ENCODE results near the gene NIPA2.
"Not testable (repeated sequence)": the region's sequence is repeated elsewhere in the genome, so short reads cannot be mapped to it uniquely, and the experiment has no call there.

The NIPA2 gene

DNA sequence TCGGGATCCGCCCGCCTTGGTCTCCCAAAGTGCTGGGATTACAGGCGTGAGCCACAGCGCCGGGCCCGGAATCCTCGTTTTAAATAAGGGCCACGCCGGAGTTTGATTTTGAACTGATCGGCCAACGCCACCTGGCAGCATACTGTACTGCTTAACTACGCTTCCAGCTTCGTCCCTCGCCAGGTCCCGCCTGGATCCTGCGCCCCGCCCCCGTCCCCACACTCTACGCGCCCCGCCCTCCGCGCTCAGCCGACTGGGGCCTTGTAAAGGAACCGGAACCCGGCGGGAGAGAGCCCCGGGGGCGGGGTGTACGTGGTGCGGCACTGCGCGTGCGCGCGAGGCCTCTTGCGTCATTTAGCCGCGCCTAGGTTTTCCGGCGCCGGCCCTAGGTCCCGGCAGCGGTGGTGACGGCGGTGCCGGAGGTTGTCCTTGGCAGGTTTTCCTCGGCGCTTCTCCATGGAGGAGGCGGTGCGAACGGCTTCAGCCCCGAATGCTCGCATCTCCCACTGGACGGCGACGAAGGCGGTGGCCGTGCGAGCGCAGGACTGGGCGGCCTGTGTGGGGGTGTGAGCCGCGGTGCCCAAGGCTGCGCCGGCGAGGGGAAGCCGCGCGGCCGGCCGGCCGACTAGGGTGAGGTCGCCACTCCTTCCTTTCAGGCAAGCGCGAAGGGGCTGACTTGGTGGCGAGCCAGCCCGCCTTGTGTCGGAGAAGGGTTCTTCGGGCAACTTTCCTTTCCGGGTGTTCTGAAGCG lies at the start of gene NIPA2:
TSS of gene NIPA2 (plus strand) at position 375 of the 751 bp plus-strand sequence. CDS start 13,066 bp downstream, outside the sequence.
- H3K9me3 ChIP-seq (ENCODE audit: low read length): no peaks in the 10 kb centered on the region
- no peaks in the 10 kb centered on the region for H3K27me3 ChIP-seq (ENCODE audit: control insufficient read depth in 1 of 2, insufficient read depth in 2 of 2, low read length in 2 of 2)
- peaks cover 13% of the 10 kb centered on the region for H3K4me1 ChIP-seq (ENCODE audit: insufficient read depth, low read length)
- H3K4me3 ChIP-seq (ENCODE audit: low read depth in 1 of 2, low read length in 2 of 2): peak within 1 kb of the TSS; percentile 64 to 89
- H3K36me3 ChIP-seq (ENCODE audit: insufficient read depth, low read length): no peaks in the 10 kb centered on the region
- H3K9ac ChIP-seq (ENCODE audit: low read length): peak within 1 kb of the TSS; percentile 62
- H3K27ac ChIP-seq (ENCODE audit: low read depth, low read length): peak within 1 kb of the TSS; percentile 64

GRCh38 chr15:22794063-22794462 lies 44.4 kb upstream of the NIPA2 start:
- Histone ChIP-seq H3K36me3 (ENCODE audit: insufficient read depth, low read length) (no peaks in the 10 kb centered on the region), H3K4me1 (ENCODE audit: insufficient read depth, low read length) (no peaks in the 10 kb centered on the region), H3K9ac (ENCODE audit: low read length) (no peak overlapping the region), H3K9me3 (ENCODE audit: low read length) (no peaks in the 10 kb centered on the region), H3K27ac (ENCODE audit: low read depth, low read length) (no peak overlapping the region), H3K4me3 (ENCODE audit: low read depth in 1 of 2, low read length in 2 of 2) (no peak overlapping the region), H3K27me3 (ENCODE audit: control insufficient read depth in 1 of 2, insufficient read depth in 2 of 2, low read length in 2 of 2) (no peaks in the 10 kb centered on the region)

DNA sequence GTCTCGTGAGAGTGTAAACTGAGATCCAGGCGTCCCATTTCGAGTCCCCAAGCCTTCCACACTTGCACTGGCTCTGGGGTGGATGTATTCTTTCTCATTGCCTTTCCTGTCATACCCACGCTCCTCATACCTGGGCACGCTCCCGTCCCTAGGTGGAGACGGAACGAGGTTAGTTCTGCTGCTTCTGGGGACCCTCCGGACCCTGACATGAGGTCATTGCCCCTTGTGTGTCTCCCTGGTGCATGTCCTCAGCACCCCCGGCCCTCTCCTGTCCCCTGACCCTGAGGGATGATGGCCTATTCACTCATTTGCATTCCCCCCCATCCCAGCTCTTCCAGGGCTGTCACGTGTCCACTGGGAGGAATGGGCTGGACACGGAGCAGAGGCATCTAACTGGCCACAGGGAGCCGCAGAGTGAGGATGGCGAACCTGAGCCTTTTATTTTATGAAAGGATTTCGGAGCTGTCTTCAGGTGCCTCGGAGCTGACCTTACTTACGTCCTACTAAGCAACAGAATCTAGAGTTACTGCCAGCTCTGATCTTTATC lies 43.8 kb upstream of the NIPA2 start:
- no peaks in the 10 kb centered on the region for H3K4me1 ChIP-seq (ENCODE audit: insufficient read depth, low read length)
- no peak overlapping the region for H3K27ac ChIP-seq (ENCODE audit: low read depth, low read length)
- H3K9ac ChIP-seq (ENCODE audit: low read length): no peak overlapping the region
- H3K9me3 ChIP-seq (ENCODE audit: low read length): no peaks in the 10 kb centered on the region
- H3K36me3 ChIP-seq (ENCODE audit: insufficient read depth, low read length): no peaks in the 10 kb centered on the region
- no peaks in the 10 kb centered on the region for H3K27me3 ChIP-seq (ENCODE audit: control insufficient read depth in 1 of 2, insufficient read depth in 2 of 2, low read length in 2 of 2)
- H3K4me3 ChIP-seq (ENCODE audit: low read depth in 1 of 2, low read length in 2 of 2): no peak overlapping the region

- no peaks in the 10 kb centered on the region for H3K27me3 ChIP-seq (ENCODE audit: control insufficient read depth in 1 of 2, insufficient read depth in 2 of 2, low read length in 2 of 2)
- H3K4me3 ChIP-seq (ENCODE audit: low read depth in 1 of 2, low read length in 2 of 2): no peak overlapping the region
- H3K9ac ChIP-seq (ENCODE audit: low read length): no peak overlapping the region
- no peaks in the 10 kb centered on the region for H3K9me3 ChIP-seq (ENCODE audit: low read length)
- no peaks in the 10 kb centered on the region for H3K36me3 ChIP-seq (ENCODE audit: insufficient read depth, low read length)
- no peaks in the 10 kb centered on the region for H3K4me1 ChIP-seq (ENCODE audit: insufficient read depth, low read length)
- H3K27ac ChIP-seq (ENCODE audit: low read depth, low read length): no peak overlapping the region
Observed at GRCh38 chr15:22795206-22796063, 43.0 kb upstream of the NIPA2 start.

DNA sequence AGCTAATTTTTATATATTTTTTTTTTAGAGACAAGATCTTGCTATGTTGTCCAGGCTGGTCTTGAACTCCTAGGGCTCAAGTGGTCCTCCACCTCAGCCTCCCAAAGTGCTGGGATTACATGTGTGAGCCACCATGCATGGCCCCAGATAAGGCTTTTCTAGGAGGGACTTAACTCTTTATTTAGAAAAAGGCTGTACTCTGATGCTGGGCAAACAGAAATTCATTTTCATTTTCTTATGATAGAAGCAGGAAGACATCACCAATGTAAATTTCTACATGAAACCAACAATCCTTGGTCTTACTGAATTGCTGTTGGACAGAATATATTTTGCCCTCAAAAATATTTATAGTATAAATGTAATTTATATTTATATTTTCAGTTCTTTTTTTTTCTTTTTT lies 42.4 kb upstream of the NIPA2 start:
- Histone ChIP-seq H3K9ac (ENCODE audit: low read length) (no peak overlapping the region), H3K4me3 (ENCODE audit: low read depth in 1 of 2, low read length in 2 of 2) (no peak overlapping the region), H3K27me3 (ENCODE audit: control insufficient read depth in 1 of 2, insufficient read depth in 2 of 2, low read length in 2 of 2) (no peaks in the 10 kb centered on the region), H3K4me1 (ENCODE audit: insufficient read depth, low read length) (no peaks in the 10 kb centered on the region), H3K9me3 (ENCODE audit: low read length) (no peaks in the 10 kb centered on the region), H3K27ac (ENCODE audit: low read depth, low read length) (no peak overlapping the region), H3K36me3 (ENCODE audit: insufficient read depth, low read length) (no peaks in the 10 kb centered on the region)

DNA sequence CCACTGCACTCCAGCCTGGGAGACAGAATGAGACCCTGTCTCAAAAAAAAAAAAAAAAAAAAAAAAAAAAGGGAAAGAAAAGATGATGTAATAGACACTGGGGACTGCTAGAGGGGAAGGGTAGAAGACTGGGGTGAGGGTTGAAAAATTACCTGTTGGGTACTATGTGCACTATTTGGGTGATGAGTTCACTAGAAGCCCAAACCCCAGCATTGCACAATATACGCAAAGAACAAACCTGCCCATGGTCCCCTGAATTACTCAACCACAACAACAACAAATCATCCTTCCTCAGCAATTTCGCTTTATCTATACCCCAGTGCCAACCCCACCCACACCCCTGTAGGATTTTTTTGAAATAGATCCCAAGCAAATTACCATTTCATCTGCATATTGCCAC lies 38.6 kb upstream of the NIPA2 start:
- Histone ChIP-seq H3K9me3 (ENCODE audit: low read length) (no peaks in the 10 kb centered on the region), H3K27me3 (ENCODE audit: control insufficient read depth in 1 of 2, insufficient read depth in 2 of 2, low read length in 2 of 2) (no peaks in the 10 kb centered on the region), H3K4me1 (ENCODE audit: insufficient read depth, low read length) (no peaks in the 10 kb centered on the region), H3K9ac (ENCODE audit: low read length) (no peak overlapping the region), H3K36me3 (ENCODE audit: insufficient read depth, low read length) (no peaks in the 10 kb centered on the region), H3K4me3 (ENCODE audit: low read depth in 1 of 2, low read length in 2 of 2) (no peak overlapping the region), H3K27ac (ENCODE audit: low read depth, low read length) (no peak overlapping the region)

- H3K9me3 ChIP-seq (ENCODE audit: low read length); H3K27ac ChIP-seq (ENCODE audit: low read depth, low read length); H3K9ac ChIP-seq (ENCODE audit: low read length); H3K27me3 ChIP-seq (ENCODE audit: control insufficient read depth in 1 of 2, insufficient read depth in 2 of 2, low read length in 2 of 2); H3K4me3 ChIP-seq (ENCODE audit: low read depth in 1 of 2, low read length in 2 of 2); H3K36me3 ChIP-seq (ENCODE audit: insufficient read depth, low read length); H3K4me1 ChIP-seq (ENCODE audit: insufficient read depth, low read length): not testable (repeated sequence)
Observed at GRCh38 chr15:22803006-22803405, 35.5 kb upstream of the NIPA2 start.

DNA sequence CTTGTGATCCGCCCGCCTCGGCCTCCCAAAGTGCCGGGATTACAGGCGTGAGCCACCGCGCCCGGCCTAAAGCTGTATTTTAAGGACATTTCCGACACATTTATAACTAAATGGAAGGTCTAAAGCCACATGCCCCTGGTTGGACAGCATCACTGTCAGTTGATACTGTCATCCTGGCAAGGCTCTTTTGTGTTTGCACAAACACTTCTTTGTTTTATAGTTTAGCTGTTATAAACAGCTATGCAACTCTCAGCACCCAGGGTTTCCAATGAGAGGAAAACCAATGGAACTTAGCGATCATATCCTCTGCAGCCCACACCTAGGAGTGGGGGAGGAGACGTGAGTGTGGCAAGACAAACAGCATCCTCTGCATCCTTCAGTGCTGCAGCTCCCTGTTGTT lies 32.3 kb upstream of the NIPA2 start:
- no peak overlapping the region for H3K4me3 ChIP-seq (ENCODE audit: low read depth in 1 of 2, low read length in 2 of 2)

DNA sequence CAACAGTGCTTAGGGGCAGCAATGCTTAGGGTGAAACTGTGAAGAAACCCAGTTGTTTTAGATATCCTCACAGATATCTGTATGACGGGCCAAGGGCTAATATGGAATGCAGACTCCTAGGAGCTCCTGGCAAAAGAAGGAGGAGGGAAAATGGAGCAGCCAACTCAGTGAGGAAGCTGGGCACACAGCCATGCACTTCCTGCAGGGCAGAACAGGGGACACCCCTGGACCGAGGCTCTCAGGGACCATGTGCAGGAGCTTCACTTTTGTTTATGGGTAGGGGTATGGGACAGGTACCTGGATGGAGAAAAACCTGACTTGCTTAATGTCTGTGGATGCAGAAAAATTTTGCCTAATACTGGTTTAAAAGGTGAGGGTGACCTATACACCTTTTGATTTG lies 31.8 kb upstream of the NIPA2 start:
- H3K27ac ChIP-seq (ENCODE audit: low read depth, low read length): no peak overlapping the region
- no peaks in the 10 kb centered on the region for H3K4me1 ChIP-seq (ENCODE audit: insufficient read depth, low read length)
- no peak overlapping the region for H3K9ac ChIP-seq (ENCODE audit: low read length)

More for the DNA sequence above, 32.3 kb upstream of the NIPA2 start:
- Histone ChIP-seq H3K9me3 (ENCODE audit: low read length) (no peaks in the 10 kb centered on the region), H3K27me3 (ENCODE audit: control insufficient read depth in 1 of 2, insufficient read depth in 2 of 2, low read length in 2 of 2) (no peaks in the 10 kb centered on the region), H3K27ac (ENCODE audit: low read depth, low read length) (no peak overlapping the region), H3K4me1 (ENCODE audit: insufficient read depth, low read length) (no peaks in the 10 kb centered on the region), H3K36me3 (ENCODE audit: insufficient read depth, low read length) (no peaks in the 10 kb centered on the region), H3K9ac (ENCODE audit: low read length) (no peak overlapping the region)

GRCh38 chr15:22807831-22808230 lies 30.6 kb upstream of the NIPA2 start:
- not testable (repeated sequence) for H3K36me3 ChIP-seq (ENCODE audit: insufficient read depth, low read length); H3K27ac ChIP-seq (ENCODE audit: low read depth, low read length)

More for the DNA sequence above, 31.8 kb upstream of the NIPA2 start:
- Histone ChIP-seq H3K9me3 (ENCODE audit: low read length) (no peaks in the 10 kb centered on the region), H3K27me3 (ENCODE audit: control insufficient read depth in 1 of 2, insufficient read depth in 2 of 2, low read length in 2 of 2) (no peaks in the 10 kb centered on the region), H3K36me3 (ENCODE audit: insufficient read depth, low read length) (no peaks in the 10 kb centered on the region), H3K4me3 (ENCODE audit: low read depth in 1 of 2, low read length in 2 of 2) (no peak overlapping the region)

GRCh38 chr15:22808240-22808639 lies 30.2 kb upstream of the NIPA2 start:
- Histone ChIP-seq H3K27ac (ENCODE audit: low read depth, low read length) (no peak overlapping the region), H3K27me3 (ENCODE audit: control insufficient read depth in 1 of 2, insufficient read depth in 2 of 2, low read length in 2 of 2) (no peaks in the 10 kb centered on the region), H3K4me1 (ENCODE audit: insufficient read depth, low read length) (no peaks in the 10 kb centered on the region), H3K36me3 (ENCODE audit: insufficient read depth, low read length) (no peaks in the 10 kb centered on the region), H3K4me3 (ENCODE audit: low read depth in 1 of 2, low read length in 2 of 2) (no peak overlapping the region), H3K9me3 (ENCODE audit: low read length) (no peaks in the 10 kb centered on the region), H3K9ac (ENCODE audit: low read length) (no peak overlapping the region)

More at GRCh38 chr15:22807831-22808230, 30.6 kb upstream of the NIPA2 start:
- not testable (repeated sequence) for H3K9ac ChIP-seq (ENCODE audit: low read length); H3K4me1 ChIP-seq (ENCODE audit: insufficient read depth, low read length); H3K9me3 ChIP-seq (ENCODE audit: low read length); H3K27me3 ChIP-seq (ENCODE audit: control insufficient read depth in 1 of 2, insufficient read depth in 2 of 2, low read length in 2 of 2); H3K4me3 ChIP-seq (ENCODE audit: low read depth in 1 of 2, low read length in 2 of 2)
